Measurements from ENCODE around the gene SCAMP3.
"Not testable (repeated sequence)": the region's sequence is repeated elsewhere in the genome, so short reads cannot be mapped to it uniquely, and the experiment has no call there.

The SCAMP3 gene

GRCh38 chr1:155227261-155228095, 34.7 kb downstream of the SCAMP3 start:
- DNase-seq (ENCODE audit: low read depth), result peak; percentile 98

GRCh38 chr1:155226910-155227260, 35.3 kb downstream of the SCAMP3 start:
- no peak for DNase-seq (ENCODE audit: low read depth)

- DNase-seq (ENCODE audit: low read depth), result no peak
Measured at GRCh38 chr1:155226188-155226909, 35.8 kb downstream of the SCAMP3 start.

GRCh38 chr1:155225404-155225759, 36.8 kb downstream of the SCAMP3 start:
- DNase-seq (ENCODE audit: low read depth), result not testable (repeated sequence)

- no peak for DNase-seq (ENCODE audit: low read depth)
Measured at GRCh38 chr1:155223047-155223446, 39.1 kb downstream of the SCAMP3 start.

GRCh38 chr1:155220211-155220965, 41.8 kb downstream of the SCAMP3 start:
- not testable (repeated sequence) for DNase-seq (ENCODE audit: low read depth)

GRCh38 chr1:155219592-155220031, 42.5 kb downstream of the SCAMP3 start:
- no peak for DNase-seq (ENCODE audit: low read depth)

GRCh38 chr1:155218854-155219591, 43.1 kb downstream of the SCAMP3 start:
- DNase-seq (ENCODE audit: low read depth), result no peak

GRCh38 chr1:155214702-155215101, 47.5 kb downstream of the SCAMP3 start:
- DNase-seq (ENCODE audit: low read depth), result not testable (repeated sequence)

GRCh38 chr1:155212051-155212440, 50.1 kb downstream of the SCAMP3 start:
- DNase-seq (ENCODE audit: low read depth), result not testable (repeated sequence)

GRCh38 chr1:155211381-155212050, 50.6 kb downstream of the SCAMP3 start:
- not testable (repeated sequence) for DNase-seq (ENCODE audit: low read depth)

GRCh38 chr1:155210314-155211104, 51.7 kb downstream of the SCAMP3 start:
- DNase-seq (ENCODE audit: low read depth), result no peak

GRCh38 chr1:155209312-155209721, 52.8 kb downstream of the SCAMP3 start:
- DNase-seq (ENCODE audit: low read depth), result no peak

GRCh38 chr1:155208541-155209311, 53.4 kb downstream of the SCAMP3 start, which contains the start of gene MTX1:
Gene MTX1, plus strand, starts transcription at chr1:155208695. Its CDS starts 110 bp downstream, at chr1:155208805.
- DNase-seq (ENCODE audit: low read depth), result peak; percentile 82

GRCh38 chr1:155207806-155208540, 54.2 kb downstream of the SCAMP3 start, which contains the start of gene THBS3:
Gene THBS3, minus strand, starts transcription at chr1:155207897. Its CDS starts 21 bp downstream, at chr1:155207876.
- no peak for DNase-seq (ENCODE audit: low read depth)

GRCh38 chr1:155206891-155207805, 55.0 kb downstream of the SCAMP3 start:
- DNase-seq (ENCODE audit: low read depth), result peak; percentile 71

Measured in GM04504 (cell line).